ENCODE results near the gene KRTAP10-12.

Gene KRTAP10-12

GRCh38 chr21:44734841-44735240 lies 37.9 kb downstream of the KRTAP10-12 start:
- no peak for ATAC-seq (replicated peaks)
- Mint-ChIP-seq H3K36me3 (peaks cover 12 to 22% of the 10 kb centered on the region in 2 donors), H3K9me3 (peaks cover 29 to 34% of the 10 kb centered on the region in 2 donors)

GRCh38 chr21:44735821-44736220 lies 38.8 kb downstream of the KRTAP10-12 start:
- ATAC-seq (replicated peaks) (no peak), DNase-seq (no peak)
- peaks cover 33 to 39% of the 10 kb centered on the region in 2 donors for H3K9me3 Mint-ChIP-seq
- no peak overlapping the region for H3K4me3 Mint-ChIP-seq
- no peak overlapping the region for H3K27ac Mint-ChIP-seq
- peaks cover 10 to 53% of the 10 kb centered on the region in 2 donors for H3K27me3 Mint-ChIP-seq
- no peaks in the 10 kb centered on the region for H3K4me1 Mint-ChIP-seq
- peaks cover 12 to 22% of the 10 kb centered on the region in 2 donors for H3K36me3 Mint-ChIP-seq

More at GRCh38 chr21:44734841-44735240, 37.9 kb downstream of the KRTAP10-12 start:
- H3K27ac Mint-ChIP-seq: no peak overlapping the region
- H3K4me3 Mint-ChIP-seq: no peak overlapping the region
- peaks cover 16 to 47% of the 10 kb centered on the region in 2 donors for H3K27me3 Mint-ChIP-seq
- no peaks in the 10 kb centered on the region for H3K4me1 Mint-ChIP-seq
- DNase-seq: no peak

- H3K4me3 Mint-ChIP-seq: no peak overlapping the region
- peaks cover 10 to 49% of the 10 kb centered on the region in 2 donors for H3K27me3 Mint-ChIP-seq
- H3K9me3 Mint-ChIP-seq: peaks cover 33 to 41% of the 10 kb centered on the region in 2 donors
- ATAC-seq (replicated peaks) (no peak), DNase-seq (no peak)
- H3K27ac Mint-ChIP-seq: no peak overlapping the region
- H3K4me1 Mint-ChIP-seq: no peaks in the 10 kb centered on the region
- peaks cover 12 to 22% of the 10 kb centered on the region in 2 donors for H3K36me3 Mint-ChIP-seq
Observed at GRCh38 chr21:44736291-44737004, 39.5 kb downstream of the KRTAP10-12 start.

DNA sequence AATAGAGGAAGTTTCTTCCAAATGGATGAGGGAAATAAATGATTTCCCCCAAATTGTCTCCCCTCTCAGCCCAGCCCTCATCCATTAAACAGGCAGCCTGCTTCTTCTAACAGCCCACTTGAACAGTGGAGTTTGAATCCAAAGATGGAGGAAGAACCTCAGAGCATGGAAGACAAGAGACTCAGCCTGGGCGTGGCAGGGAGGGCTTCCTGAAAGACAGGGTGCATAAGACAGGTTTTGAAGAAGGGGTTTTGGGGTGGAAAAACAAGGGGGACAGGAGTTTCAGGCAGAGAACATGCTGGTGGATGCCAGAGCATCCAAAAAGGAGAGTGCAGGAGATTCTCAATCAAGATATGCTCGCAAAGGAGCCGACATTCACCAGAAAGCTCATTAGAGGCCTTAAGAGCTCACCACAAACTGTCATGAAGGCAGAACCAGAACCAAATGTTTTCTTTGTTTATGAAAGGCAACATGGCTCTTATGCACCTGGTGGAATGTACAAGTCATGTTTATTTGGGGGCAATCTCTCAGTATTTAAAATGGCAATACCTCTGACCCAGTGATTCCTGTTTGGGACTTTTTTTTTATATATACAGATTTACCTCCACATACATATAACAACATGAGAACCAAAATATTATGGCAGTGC lies 40.9 kb downstream of the KRTAP10-12 start:
- H3K4me3 Mint-ChIP-seq: no peak overlapping the region
- peaks cover 12 to 22% of the 10 kb centered on the region in 2 donors for H3K36me3 Mint-ChIP-seq
- no peak overlapping the region for H3K27ac Mint-ChIP-seq
- no peaks in the 10 kb centered on the region for H3K4me1 Mint-ChIP-seq
- ATAC-seq (replicated peaks) (no peak), DNase-seq (no peak)
- H3K27me3 Mint-ChIP-seq: peaks cover 3 to 40% of the 10 kb centered on the region in 2 donors
- H3K9me3 Mint-ChIP-seq: peaks cover 33 to 41% of the 10 kb centered on the region in 2 donors

- Mint-ChIP-seq H3K27me3 (peaks cover 3 to 35% of the 10 kb centered on the region in 2 donors), H3K27ac (no peak overlapping the region), H3K4me1 (no peaks in the 10 kb centered on the region), H3K4me3 (no peak overlapping the region), H3K36me3 (peaks cover 12 to 22% of the 10 kb centered on the region in 2 donors), H3K9me3 (peaks cover 33 to 41% of the 10 kb centered on the region in 2 donors)
- no peak for DNase-seq
- no peak for ATAC-seq (replicated peaks)
Observed at GRCh38 chr21:44738621-44739020, 41.6 kb downstream of the KRTAP10-12 start.

DNA sequence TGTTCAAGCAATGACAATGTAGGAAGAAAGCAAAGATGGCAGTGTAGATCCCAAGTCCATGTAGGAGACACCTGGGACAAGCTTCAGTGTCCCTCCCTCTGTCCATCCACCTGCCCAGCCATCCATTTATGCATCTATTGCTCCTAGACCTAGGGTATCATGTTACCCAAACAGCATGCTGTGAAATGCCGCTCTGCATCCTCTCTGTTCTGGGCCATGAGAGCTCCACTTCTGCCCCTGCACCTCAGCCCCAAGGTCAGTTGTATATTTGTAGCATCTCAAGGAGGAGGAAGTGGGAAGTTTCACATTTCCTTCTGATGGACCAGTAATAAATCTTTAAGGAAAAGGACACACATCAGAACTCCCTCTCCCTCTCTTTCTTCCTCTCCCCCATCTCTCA lies 42.3 kb downstream of the KRTAP10-12 start:
- ATAC-seq (replicated peaks) (no peak), DNase-seq (no peak)
- peaks cover 12 to 22% of the 10 kb centered on the region in 2 donors for H3K36me3 Mint-ChIP-seq
- H3K9me3 Mint-ChIP-seq: peaks cover 33 to 41% of the 10 kb centered on the region in 2 donors
- H3K27ac Mint-ChIP-seq: no peak overlapping the region
- no peak overlapping the region for H3K4me3 Mint-ChIP-seq
- H3K27me3 Mint-ChIP-seq: peaks cover 3 to 30% of the 10 kb centered on the region in 2 donors
- H3K4me1 Mint-ChIP-seq: no peaks in the 10 kb centered on the region

GRCh38 chr21:44740742-44741141 lies 43.8 kb downstream of the KRTAP10-12 start:
- no peaks in the 10 kb centered on the region for H3K4me1 Mint-ChIP-seq
- H3K27me3 Mint-ChIP-seq: peaks cover 3 to 30% of the 10 kb centered on the region in 2 donors
- no peak overlapping the region for H3K4me3 Mint-ChIP-seq
- peaks cover 12 to 22% of the 10 kb centered on the region in 2 donors for H3K36me3 Mint-ChIP-seq
- H3K9me3 Mint-ChIP-seq: peaks cover 33 to 38% of the 10 kb centered on the region in 2 donors
- DNase-seq (no peak), ATAC-seq (replicated peaks) (no peak)
- no peak overlapping the region for H3K27ac Mint-ChIP-seq

DNA sequence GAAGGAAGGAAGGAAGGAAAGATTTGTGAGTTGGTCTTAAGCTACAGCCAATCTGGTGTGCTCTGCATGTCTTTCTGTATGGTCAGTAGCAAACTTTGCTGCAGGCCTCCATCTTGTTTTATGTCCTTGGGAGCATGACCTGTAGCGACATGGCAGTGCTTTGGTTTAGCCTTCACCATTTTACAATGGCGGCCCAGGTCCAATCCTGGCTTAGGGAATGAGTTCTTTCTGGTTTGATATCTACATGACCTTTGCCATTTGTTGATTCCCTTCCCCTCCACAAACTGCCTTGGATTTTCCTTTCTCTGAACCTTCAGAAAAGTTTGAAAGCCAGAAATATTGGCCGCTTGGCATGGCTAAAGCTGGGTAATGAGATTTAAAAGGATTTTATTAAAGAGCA lies 44.9 kb downstream of the KRTAP10-12 start:
- DNase-seq (no peak), ATAC-seq (replicated peaks) (no peak)
- peaks cover 27 to 29% of the 10 kb centered on the region in 2 donors for H3K9me3 Mint-ChIP-seq
- no peak overlapping the region for H3K4me3 Mint-ChIP-seq
- no peaks in the 10 kb centered on the region for H3K4me1 Mint-ChIP-seq
- peaks cover 3 to 35% of the 10 kb centered on the region in 2 donors for H3K27me3 Mint-ChIP-seq
- peaks cover 6 to 16% of the 10 kb centered on the region in 2 donors for H3K36me3 Mint-ChIP-seq
- H3K27ac Mint-ChIP-seq: no peak overlapping the region

GRCh38 chr21:44742418-44743153 lies 45.6 kb downstream of the KRTAP10-12 start:
- H3K4me1 Mint-ChIP-seq: no peaks in the 10 kb centered on the region
- peaks cover 6 to 16% of the 10 kb centered on the region in 2 donors for H3K36me3 Mint-ChIP-seq
- H3K27me3 Mint-ChIP-seq: peaks cover 3 to 38% of the 10 kb centered on the region in 2 donors
- H3K27ac Mint-ChIP-seq: no peak overlapping the region
- ATAC-seq (replicated peaks) (no peak), DNase-seq (no peak)
- H3K4me3 Mint-ChIP-seq: no peak overlapping the region
- peaks cover 21 to 25% of the 10 kb centered on the region in 2 donors for H3K9me3 Mint-ChIP-seq
